Measurements from ENCODE around the gene TCEA3.

Gene TCEA3

DNA sequence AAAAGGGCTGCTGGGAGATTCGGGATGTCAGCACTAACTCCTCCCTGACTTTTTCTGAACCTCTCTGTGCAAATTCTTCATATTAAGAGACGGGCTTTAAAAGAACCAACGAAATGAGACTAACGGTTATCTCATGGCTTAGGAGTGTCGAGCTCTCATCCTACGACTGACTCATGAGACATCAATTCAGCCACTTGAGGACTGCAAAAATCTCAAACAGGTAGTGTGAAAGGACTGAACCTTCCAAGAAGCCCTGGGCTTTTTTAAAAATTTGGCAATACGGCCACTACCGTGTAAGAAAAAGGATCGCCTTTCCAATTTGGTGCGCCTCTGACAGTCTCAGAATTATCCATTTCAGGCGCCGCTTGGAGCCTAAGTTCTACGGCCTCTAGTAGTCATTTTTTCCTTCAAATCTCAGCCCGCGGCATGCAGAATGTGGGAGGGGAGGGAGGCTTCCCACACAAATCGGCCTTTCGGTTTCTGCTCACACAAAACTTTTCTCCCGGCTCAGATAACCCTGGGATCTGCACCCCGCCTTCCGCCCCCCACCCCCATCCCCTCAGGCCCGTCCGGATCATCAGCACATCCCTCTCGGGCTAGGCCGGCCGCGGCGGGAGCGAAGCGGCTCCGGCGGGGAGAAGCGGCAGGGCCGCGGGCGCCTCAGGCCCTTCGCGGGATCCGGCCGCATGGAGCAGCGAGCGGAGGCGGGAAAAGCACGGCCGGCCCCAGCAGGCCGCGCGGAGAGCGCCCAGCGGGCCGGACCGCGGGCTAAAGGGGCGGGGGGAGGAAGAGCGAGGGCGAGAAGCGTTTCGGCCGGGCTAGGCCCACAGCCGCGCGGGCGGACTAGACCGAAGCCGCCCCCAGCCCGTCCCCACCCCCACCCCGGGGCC lies 81.1 kb downstream of the TCEA3 start:
- Histone ChIP-seq H3K4me1 (ENCODE audit: insufficient read depth, poor library complexity, severe bottlenecking) (peaks cover 24% of the 10 kb centered on the region), H3K36me3 (ENCODE audit: low read depth) (peaks cover 41% of the 10 kb centered on the region), H3K27ac (ENCODE audit: poor library complexity, severe bottlenecking) (peak overlapping the region; percentile 95), H3K4me3 (ENCODE audit: severe bottlenecking) (peak overlapping the region; percentile 79), H3K9me3 (ENCODE audit: severe bottlenecking) (no peaks in the 10 kb centered on the region), H3K27me3 (ENCODE audit: insufficient read depth, poor library complexity, severe bottlenecking) (no peaks in the 10 kb centered on the region)
- no peak for DNase-seq (ENCODE audit: low spot score)
- TF ChIP-seq, protein P1, sequence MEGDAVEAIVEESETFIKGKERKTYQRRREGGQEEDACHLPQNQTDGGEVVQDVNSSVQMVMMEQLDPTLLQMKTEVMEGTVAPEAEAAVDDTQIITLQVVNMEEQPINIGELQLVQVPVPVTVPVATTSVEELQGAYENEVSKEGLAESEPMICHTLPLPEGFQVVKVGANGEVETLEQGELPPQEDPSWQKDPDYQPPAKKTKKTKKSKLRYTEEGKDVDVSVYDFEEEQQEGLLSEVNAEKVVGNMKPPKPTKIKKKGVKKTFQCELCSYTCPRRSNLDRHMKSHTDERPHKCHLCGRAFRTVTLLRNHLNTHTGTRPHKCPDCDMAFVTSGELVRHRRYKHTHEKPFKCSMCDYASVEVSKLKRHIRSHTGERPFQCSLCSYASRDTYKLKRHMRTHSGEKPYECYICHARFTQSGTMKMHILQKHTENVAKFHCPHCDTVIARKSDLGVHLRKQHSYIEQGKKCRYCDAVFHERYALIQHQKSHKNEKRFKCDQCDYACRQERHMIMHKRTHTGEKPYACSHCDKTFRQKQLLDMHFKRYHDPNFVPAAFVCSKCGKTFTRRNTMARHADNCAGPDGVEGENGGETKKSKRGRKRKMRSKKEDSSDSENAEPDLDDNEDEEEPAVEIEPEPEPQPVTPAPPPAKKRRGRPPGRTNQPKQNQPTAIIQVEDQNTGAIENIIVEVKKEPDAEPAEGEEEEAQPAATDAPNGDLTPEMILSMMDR (IDR thresholded peaks at IDR 0.05; ENCODE audit: poor library complexity, severe bottlenecking): no peak
- ATAC-seq (ENCODE audit: low read depth): peak; percentile 15

DNA sequence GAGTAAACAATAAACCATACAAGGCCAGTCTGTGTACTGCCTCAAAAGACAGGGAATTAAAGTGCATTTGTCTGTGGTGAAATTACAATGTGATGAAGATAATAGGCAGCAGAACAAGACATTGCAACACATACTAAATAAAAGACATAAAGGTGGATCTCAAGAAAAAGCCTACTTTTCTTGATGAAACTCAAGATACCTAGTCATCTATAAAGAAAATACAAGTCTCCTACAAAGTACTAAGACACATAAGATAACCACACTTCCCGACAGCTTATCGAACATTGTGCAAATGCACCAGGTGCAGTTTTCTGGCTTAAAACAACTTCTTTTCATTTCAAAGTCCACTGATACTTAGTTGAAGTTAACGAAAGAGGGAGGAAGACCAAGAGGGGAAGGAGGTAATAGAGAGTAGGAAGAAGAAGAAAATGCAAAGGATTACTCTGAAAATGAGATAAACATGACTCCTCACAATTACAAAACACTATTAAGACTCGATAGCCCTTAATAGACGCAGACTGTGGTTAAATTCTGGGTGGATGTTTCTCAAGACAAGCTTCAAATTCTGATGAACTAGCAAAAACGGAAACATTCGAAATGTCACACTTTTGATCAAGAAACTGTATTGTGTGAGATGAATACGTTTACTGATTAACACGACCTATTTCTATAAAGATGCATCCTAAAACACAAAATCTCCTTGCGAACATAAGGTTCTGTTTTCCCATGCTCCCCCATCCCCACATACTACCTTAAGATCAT lies 82.4 kb downstream of the TCEA3 start:
- H3K9me3 ChIP-seq (ENCODE audit: severe bottlenecking): no peaks in the 10 kb centered on the region
- H3K27ac ChIP-seq (ENCODE audit: poor library complexity, severe bottlenecking): peak overlapping the region; percentile 95
- H3K27me3 ChIP-seq (ENCODE audit: insufficient read depth, poor library complexity, severe bottlenecking): no peaks in the 10 kb centered on the region
- H3K4me1 ChIP-seq (ENCODE audit: insufficient read depth, poor library complexity, severe bottlenecking): peaks cover 24% of the 10 kb centered on the region
- TF ChIP-seq, protein P1 (IDR thresholded peaks at IDR 0.05; ENCODE audit: poor library complexity, severe bottlenecking): no peak
- H3K4me3 ChIP-seq (ENCODE audit: severe bottlenecking): peak overlapping the region; percentile 79
- ATAC-seq (ENCODE audit: low read depth): no peak
- DNase-seq (ENCODE audit: low spot score): no peak
- H3K36me3 ChIP-seq (ENCODE audit: low read depth): peaks cover 54% of the 10 kb centered on the region

DNA sequence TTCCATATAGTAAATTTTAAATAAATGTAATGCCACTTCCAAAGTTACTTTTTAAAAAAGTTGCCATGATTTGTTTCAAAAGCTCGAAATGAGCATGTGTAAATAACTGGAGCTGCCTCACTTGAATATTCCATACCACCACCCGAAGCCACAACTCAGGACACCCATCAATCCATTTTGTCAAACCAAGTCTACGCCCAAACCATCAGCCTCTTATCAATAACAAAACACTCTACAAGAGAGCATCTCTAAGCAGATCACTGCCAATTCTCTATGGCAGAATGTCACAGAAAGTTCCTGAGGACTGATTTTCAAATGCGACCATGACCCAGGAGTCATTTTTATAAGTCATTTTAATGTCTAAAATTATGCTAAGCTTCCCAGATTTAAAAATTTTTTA lies 84.9 kb downstream of the TCEA3 start:
- Histone ChIP-seq H3K36me3 (ENCODE audit: low read depth) (peaks cover 77% of the 10 kb centered on the region), H3K9me3 (ENCODE audit: severe bottlenecking) (no peaks in the 10 kb centered on the region), H3K27me3 (ENCODE audit: insufficient read depth, poor library complexity, severe bottlenecking) (no peaks in the 10 kb centered on the region), H3K4me3 (ENCODE audit: severe bottlenecking) (no peak overlapping the region), H3K27ac (ENCODE audit: poor library complexity, severe bottlenecking) (no peak overlapping the region), H3K4me1 (ENCODE audit: insufficient read depth, poor library complexity, severe bottlenecking) (peaks cover 24% of the 10 kb centered on the region)
- no peak for DNase-seq (ENCODE audit: low spot score)
- TF ChIP-seq, protein P1 (IDR thresholded peaks at IDR 0.05; ENCODE audit: poor library complexity, severe bottlenecking): no peak
- no peak for ATAC-seq (ENCODE audit: low read depth)

DNA sequence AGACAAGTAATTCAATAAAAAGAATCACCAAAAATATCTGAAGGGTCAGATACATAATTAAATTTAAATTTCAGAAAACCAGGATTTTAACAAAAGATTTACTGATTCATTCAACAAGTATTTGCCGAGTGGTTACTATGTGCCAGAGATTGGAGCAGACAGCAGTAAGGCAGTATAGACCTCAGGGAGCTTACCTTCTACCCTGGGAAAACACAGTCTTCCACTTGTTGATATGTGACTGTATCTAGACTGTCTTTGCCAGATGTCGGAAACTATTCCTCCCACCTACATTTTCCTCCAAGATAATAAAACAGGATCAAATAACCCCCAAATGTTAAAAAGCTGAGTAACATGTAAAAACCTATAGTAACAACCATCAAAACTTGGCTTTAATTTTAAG lies 86.7 kb downstream of the TCEA3 start:
- ATAC-seq (ENCODE audit: low read depth) (no peak), DNase-seq (ENCODE audit: low spot score) (no peak)
- Histone ChIP-seq H3K36me3 (ENCODE audit: low read depth) (peaks cover 90% of the 10 kb centered on the region), H3K4me3 (ENCODE audit: severe bottlenecking) (no peak overlapping the region), H3K27me3 (ENCODE audit: insufficient read depth, poor library complexity, severe bottlenecking) (no peaks in the 10 kb centered on the region), H3K4me1 (ENCODE audit: insufficient read depth, poor library complexity, severe bottlenecking) (peaks cover 24% of the 10 kb centered on the region), H3K9me3 (ENCODE audit: severe bottlenecking) (no peaks in the 10 kb centered on the region), H3K27ac (ENCODE audit: poor library complexity, severe bottlenecking) (no peak overlapping the region)
- TF ChIP-seq, protein P1 (IDR thresholded peaks at IDR 0.05; ENCODE audit: poor library complexity, severe bottlenecking): no peak

Measured in RWPE2 (cell line).